ENCODE results near the gene C17orf50. TPM values are rescaled to one million over a fixed set of nuclear protein-coding genes. Genes with fewer than 3 reads are reported as not detected.

The C17orf50 gene
- total RNA-seq, 2 donors from 2014 or later = not detected

DNA sequence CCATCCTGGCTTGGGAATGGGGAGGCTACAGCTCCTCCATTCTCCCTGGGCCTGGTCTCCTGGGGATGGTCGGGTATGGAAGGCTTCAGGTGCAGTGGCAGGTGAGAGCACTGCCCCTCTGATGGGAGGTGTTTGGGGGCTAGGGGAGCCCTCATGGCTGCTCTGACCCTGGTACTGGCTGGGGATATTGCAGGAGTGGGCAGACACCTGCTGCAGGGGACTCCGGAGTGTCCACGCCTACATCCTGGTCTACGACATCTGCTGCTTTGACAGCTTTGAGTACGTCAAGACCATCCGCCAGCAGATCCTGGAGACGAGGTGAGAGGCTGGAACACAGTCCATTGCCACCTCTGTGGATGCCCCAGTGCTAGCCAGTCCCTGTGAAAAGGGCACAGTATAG lies 20.5 kb upstream of the C17orf50 start:
- no peak overlapping the region for H3K4me3 Mint-ChIP-seq
- H3K36me3 Mint-ChIP-seq (ENCODE audit: insufficient read depth in 2 of 2) = no peaks in the 10 kb centered on the region
- peaks cover 38% of the 10 kb centered on the region for H3K27me3 Mint-ChIP-seq (ENCODE audit: low read depth)

DNA sequence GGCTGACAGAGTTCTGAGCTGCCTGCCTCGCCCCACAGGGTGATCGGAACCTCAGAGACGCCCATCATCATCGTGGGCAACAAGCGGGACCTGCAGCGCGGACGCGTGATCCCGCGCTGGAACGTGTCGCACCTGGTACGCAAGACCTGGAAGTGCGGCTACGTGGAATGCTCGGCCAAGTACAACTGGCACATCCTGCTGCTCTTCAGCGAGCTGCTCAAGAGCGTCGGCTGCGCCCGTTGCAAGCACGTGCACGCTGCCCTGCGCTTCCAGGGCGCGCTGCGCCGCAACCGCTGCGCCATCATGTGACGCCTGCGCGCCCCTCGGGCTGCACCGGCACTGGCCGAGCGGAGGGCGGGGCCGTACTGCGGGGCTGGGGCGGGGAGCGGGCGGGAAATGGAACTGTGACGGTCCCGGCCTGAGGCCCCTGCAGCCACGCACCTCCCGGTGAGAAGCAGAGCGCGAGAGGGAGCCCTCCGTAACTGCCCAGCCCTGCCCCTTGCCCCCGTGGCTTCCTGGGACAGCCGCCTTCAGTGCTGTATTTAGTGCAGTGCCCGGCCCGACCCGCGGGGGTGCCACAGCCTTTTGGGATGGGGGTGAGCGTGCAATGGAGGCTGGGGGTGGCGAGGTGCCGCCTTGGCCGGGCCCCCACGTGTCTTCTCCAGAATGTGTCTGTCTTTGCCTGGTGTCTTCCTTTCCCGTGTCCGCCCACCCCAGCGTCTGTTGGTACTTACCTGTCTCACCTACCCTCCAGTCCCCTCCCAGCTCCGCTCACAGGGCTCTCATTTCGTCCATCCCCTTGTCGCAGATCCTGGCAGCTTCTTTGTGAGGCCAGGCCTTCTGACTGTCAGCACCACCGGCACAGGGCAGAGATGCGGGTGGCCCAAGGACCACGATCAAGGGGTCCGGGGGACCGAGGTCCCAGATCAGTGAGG lies 19.4 kb upstream of the C17orf50 start:
- Mint-ChIP-seq H3K27me3 (ENCODE audit: low read depth) (peaks cover 38% of the 10 kb centered on the region), H3K4me1 (ENCODE audit: low read depth) (no peaks in the 10 kb centered on the region), H3K27ac (no peak overlapping the region), H3K9me3 (no peaks in the 10 kb centered on the region), H3K4me3 (peak overlapping the region; percentile 62 to 75), H3K36me3 (ENCODE audit: insufficient read depth in 2 of 2) (no peaks in the 10 kb centered on the region)
- DNase-seq = peak in 1 of 2 donors; percentile 37
- peak; percentile 69 to 72 for ATAC-seq (replicated peaks in 1 of 2)

More for the DNA sequence above, 20.5 kb upstream of the C17orf50 start:
- Mint-ChIP-seq H3K4me1 (ENCODE audit: low read depth) (no peaks in the 10 kb centered on the region), H3K27ac (no peak overlapping the region), H3K9me3 (no peaks in the 10 kb centered on the region)
- DNase-seq (no peak), ATAC-seq (replicated peaks in 1 of 2) (no peak)

DNA sequence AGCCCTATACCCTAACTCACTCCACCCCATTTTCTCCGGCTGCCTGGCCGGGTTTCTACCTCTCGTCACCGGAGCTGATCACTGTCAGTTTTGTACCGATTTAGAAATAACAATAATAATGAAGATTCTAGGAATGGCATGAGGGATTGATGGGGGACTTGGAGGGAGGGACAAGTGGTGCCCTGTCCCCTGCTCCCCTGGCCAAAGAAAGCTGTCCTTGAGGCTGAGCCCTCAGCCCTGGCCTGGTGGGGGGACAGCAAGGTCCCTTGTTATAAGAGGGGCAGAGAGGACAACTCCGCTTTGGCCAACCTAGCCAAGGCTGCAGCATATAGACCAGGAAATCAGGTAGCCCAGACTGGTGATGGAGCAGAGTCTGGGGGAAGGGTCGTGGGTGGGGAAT lies 18.2 kb upstream of the C17orf50 start:
- ATAC-seq (replicated peaks in 1 of 2) (no peak), DNase-seq (no peak)
- H3K36me3 Mint-ChIP-seq (ENCODE audit: insufficient read depth in 2 of 2) = no peaks in the 10 kb centered on the region
- peak overlapping the region; percentile 6 to 16 for H3K4me3 Mint-ChIP-seq
- H3K9me3 Mint-ChIP-seq = no peaks in the 10 kb centered on the region
- H3K27ac Mint-ChIP-seq = no peak overlapping the region
- no peaks in the 10 kb centered on the region for H3K4me1 Mint-ChIP-seq (ENCODE audit: low read depth)
- peaks cover 38% of the 10 kb centered on the region for H3K27me3 Mint-ChIP-seq (ENCODE audit: low read depth)

DNA sequence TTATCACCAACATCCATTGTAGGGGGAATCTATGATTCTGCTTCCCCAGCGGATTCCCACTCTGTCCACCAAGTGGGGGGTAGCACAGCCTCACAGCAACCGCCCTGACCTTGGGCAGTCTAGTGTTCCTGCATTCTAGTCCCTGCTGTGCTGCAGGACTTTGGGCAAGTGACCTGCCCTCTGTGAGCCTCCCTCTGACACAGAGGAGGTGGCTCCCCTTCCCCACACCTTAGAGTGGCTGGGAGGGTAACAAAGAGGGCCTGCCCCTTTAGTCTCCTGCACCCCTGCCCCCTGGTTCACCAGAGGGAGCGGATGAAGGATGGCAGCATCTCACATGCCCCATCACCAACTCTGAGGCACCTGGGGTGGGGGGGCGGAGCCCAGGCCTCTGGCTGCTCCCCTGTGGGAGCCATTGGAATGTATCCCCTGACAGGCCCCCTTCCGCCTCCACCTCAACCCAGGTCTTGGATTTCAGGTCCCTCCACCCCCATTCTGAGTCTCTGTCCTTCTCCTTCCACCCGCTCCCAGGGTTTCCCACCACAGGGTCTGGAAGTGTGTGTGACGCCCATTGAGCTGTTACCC lies 17.7 kb upstream of the C17orf50 start:
- Mint-ChIP-seq H3K4me3 (no peak overlapping the region), H3K27ac (no peak overlapping the region), H3K9me3 (no peaks in the 10 kb centered on the region), H3K4me1 (ENCODE audit: low read depth) (no peaks in the 10 kb centered on the region), H3K36me3 (ENCODE audit: insufficient read depth in 2 of 2) (no peaks in the 10 kb centered on the region), H3K27me3 (ENCODE audit: low read depth) (peaks cover 38% of the 10 kb centered on the region)
- no peak for DNase-seq
- no peak for ATAC-seq (replicated peaks in 1 of 2)

DNA sequence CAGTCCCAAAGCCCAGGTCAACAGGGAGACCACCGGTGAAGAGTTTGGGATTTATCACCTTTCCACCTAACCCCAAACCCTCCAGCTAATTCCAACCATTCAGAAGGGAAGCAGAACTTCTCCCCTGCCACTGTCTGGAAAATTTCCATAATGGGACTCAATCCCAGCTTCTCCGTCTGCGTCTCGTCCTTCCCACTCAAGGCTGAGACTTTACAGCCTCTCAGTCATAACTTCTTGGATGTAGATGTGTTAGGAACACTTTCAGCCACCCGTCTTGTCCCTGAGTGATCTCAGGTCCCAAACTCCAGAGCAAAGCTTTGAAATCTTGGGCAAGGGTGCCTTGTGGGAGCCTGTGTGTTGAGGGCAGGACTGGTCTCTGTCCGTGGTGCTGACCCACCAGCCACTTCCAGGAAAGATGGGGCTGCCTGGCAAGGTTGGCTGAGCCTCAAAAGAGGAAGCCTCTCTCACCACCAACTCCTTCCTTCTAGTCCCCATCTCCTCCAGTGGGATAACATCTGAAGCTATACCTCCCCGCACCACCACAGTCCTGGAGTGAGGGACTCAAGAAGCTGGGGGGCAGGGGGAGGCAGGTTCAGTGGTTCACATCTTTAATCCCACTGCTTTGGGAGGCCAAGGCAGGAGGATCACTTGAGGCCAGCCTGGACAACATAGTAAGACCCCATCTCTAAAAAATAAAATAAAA lies 16.9 kb upstream of the C17orf50 start:
- Mint-ChIP-seq H3K9me3 (no peaks in the 10 kb centered on the region), H3K27me3 (ENCODE audit: low read depth) (peaks cover 40% of the 10 kb centered on the region), H3K27ac (no peak overlapping the region), H3K4me3 (no peak overlapping the region), H3K4me1 (ENCODE audit: low read depth) (peaks cover 7% of the 10 kb centered on the region), H3K36me3 (ENCODE audit: insufficient read depth in 2 of 2) (no peaks in the 10 kb centered on the region)
- ATAC-seq (replicated peaks in 1 of 2) (no peak), DNase-seq (no peak)

DNA sequence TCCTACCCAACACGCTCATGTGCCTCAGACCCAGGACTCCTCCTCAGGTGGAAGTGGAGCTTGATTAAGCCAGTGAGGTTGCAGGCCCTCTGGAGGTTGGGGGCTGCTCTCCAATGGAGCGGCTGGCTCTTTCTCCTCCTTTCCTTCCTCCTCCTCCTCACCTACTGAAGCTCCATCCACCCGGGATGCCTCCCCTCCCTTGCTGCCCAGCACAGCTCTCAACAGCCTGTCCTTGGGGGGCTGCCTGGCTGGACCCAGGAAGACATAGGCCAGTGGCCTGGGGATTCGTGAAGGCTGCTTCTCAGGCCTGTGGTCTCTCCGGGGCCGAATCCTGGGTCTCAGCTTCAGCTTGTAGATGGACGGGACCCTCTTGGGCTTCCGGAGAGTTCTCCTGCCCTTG lies 15.9 kb upstream of the C17orf50 start:
- ATAC-seq (replicated peaks in 1 of 2) (no peak), DNase-seq (no peak)
- Mint-ChIP-seq H3K36me3 (ENCODE audit: insufficient read depth in 2 of 2) (no peaks in the 10 kb centered on the region), H3K4me3 (no peak overlapping the region), H3K27me3 (ENCODE audit: low read depth) (peaks cover 46% of the 10 kb centered on the region), H3K27ac (no peak overlapping the region), H3K9me3 (no peaks in the 10 kb centered on the region), H3K4me1 (ENCODE audit: low read depth) (peaks cover 16% of the 10 kb centered on the region)

DNA sequence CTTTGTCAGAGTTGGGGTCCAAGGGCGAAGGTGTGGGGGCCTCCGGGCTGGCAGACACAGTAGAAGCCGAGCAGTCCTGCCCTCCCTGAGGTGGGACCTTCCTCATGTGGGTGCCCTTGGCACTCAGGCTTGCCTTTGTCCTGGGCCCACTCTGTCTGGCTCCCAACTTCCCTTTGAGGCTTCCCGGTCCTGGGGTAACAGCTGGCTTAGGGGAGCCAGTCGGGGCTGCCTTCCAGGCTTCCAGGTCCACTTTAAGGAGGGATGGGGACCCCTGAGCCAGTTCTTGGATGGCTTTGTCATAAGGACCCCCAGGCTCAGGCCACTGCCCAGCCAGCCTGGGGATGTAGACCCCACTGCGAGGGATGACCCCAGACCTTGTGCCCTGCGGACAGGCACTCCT lies 15.4 kb upstream of the C17orf50 start:
- Mint-ChIP-seq H3K4me3 (no peak overlapping the region), H3K27ac (no peak overlapping the region), H3K36me3 (ENCODE audit: insufficient read depth in 2 of 2) (no peaks in the 10 kb centered on the region), H3K4me1 (ENCODE audit: low read depth) (peaks cover 20% of the 10 kb centered on the region), H3K9me3 (no peaks in the 10 kb centered on the region), H3K27me3 (ENCODE audit: low read depth) (peaks cover 46% of the 10 kb centered on the region)
- DNase-seq = no peak
- no peak for ATAC-seq (replicated peaks in 1 of 2)

DNA sequence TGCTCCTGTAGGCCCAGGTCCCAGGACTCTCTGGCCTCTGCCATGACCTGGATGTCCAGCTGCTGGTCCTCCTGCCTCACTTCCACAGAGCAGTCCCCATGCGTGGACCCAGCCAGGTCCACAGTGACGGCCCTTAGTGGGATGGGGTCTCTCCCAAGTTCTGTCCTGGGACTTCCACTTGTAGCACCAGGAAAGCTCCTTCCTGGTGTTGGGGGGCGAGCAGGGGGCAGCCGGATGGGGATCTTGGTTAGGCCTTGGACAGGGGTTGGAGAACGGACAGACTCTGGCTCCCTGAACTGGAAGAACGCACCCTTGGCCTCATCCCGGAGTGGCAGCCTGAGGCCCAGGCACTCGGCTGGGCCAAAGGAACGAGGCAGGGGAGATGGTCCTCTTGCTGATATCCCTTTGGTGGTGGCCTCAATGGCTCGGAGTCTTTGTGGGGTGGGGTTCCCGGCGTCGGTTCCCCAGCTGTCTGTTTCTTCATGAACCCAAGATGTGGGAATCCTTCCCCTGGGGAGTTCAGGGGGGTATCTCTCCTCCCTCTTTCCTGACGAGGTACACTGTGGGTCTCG lies 14.9 kb upstream of the C17orf50 start:
- H3K4me3 Mint-ChIP-seq = no peak overlapping the region
- ATAC-seq (replicated peaks in 1 of 2) (no peak), DNase-seq (no peak)
- H3K4me1 Mint-ChIP-seq (ENCODE audit: low read depth) = peaks cover 26% of the 10 kb centered on the region
- no peaks in the 10 kb centered on the region for H3K36me3 Mint-ChIP-seq (ENCODE audit: insufficient read depth in 2 of 2)
- peaks cover 46% of the 10 kb centered on the region for H3K27me3 Mint-ChIP-seq (ENCODE audit: low read depth)
- H3K9me3 Mint-ChIP-seq = no peaks in the 10 kb centered on the region
- H3K27ac Mint-ChIP-seq = no peak overlapping the region

DNA sequence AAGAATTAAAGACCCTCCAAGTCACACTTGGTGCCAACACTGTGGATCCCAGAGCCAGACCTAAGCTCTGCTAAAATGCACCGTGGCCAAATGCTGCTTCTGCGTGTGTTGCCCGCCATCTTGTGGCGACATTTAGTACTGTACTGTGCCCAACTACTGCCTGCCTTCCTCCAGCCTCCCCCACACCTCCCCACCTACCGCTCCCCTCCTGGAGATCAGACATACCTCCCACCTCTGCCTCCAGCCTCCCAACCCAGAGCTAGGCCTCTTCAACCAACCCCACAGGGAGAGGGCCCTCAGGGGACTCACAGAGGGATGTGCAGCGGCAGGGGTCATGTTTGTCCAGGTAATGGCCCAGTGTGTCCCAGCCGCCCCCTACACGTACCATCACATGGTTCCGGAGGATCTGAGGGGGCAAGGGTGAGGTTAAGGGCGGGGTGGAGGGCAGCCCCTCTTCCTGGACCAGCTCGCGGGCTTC lies 13.1 kb upstream of the C17orf50 start:
- Mint-ChIP-seq H3K4me1 (ENCODE audit: low read depth) (peaks cover 26% of the 10 kb centered on the region), H3K27ac (no peak overlapping the region), H3K36me3 (ENCODE audit: insufficient read depth in 2 of 2) (no peaks in the 10 kb centered on the region), H3K9me3 (no peaks in the 10 kb centered on the region), H3K4me3 (no peak overlapping the region), H3K27me3 (ENCODE audit: low read depth) (peaks cover 39% of the 10 kb centered on the region)
- peak; percentile 84 to 89 for ATAC-seq (replicated peaks in 1 of 2)
- peak; percentile 79 to 82 for DNase-seq

DNA sequence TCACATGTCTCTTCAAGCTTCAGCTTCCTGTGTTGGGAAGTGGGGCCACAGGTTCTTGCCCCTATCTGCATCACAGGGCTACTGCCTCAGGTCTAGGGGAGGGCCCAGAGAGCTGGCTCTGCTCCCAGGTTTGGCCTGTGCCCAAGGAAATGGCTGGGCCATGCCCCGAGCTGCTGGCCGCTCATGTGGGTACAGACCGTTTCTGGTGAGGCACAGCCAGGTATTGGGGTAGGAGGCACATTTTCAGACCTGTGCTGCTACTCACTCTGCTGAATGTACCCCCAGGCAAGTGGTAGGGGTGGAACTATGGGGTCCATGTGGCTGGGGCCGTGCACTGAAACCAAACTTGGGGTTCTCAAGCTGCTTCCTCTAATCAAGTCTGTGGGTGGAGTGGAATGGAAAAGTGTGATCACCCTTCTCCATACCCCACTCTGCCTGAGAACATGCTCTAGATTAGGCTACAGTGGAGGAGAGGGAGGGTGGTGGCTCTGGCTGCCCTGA lies 12.3 kb upstream of the C17orf50 start:
- Mint-ChIP-seq H3K4me3 (no peak overlapping the region), H3K27me3 (ENCODE audit: low read depth) (peaks cover 37% of the 10 kb centered on the region), H3K27ac (no peak overlapping the region), H3K4me1 (ENCODE audit: low read depth) (peaks cover 26% of the 10 kb centered on the region), H3K9me3 (no peaks in the 10 kb centered on the region), H3K36me3 (ENCODE audit: insufficient read depth in 2 of 2) (no peaks in the 10 kb centered on the region)
- ATAC-seq (replicated peaks in 1 of 2) = peak in 1 of 2 donors; percentile 9
- DNase-seq = no peak

DNA sequence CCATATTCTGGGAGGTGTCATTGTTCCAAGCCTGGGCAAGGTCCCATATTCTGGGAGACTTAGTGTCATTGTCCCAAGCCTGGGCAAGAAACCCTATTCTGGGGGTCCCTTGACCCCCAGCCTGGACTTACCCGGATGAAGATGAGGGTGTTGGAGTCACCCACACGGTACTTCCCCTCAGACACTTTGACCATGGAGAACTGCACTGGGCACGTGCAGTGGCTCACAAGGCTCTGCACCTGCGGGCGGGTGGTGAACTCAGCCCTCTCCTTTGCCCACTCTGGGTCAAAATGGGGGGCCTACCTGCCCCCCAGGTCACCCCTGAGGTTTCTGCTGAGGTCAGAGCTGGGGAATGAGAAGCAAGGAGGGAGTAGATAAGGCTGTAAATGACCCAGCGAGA lies 11.7 kb upstream of the C17orf50 start:
- Mint-ChIP-seq H3K27ac (no peak overlapping the region), H3K36me3 (ENCODE audit: insufficient read depth in 2 of 2) (no peaks in the 10 kb centered on the region), H3K27me3 (ENCODE audit: low read depth) (peaks cover 31% of the 10 kb centered on the region), H3K9me3 (no peaks in the 10 kb centered on the region), H3K4me3 (no peak overlapping the region), H3K4me1 (ENCODE audit: low read depth) (peaks cover 26% of the 10 kb centered on the region)
- DNase-seq = no peak
- no peak for ATAC-seq (replicated peaks in 1 of 2)

DNA sequence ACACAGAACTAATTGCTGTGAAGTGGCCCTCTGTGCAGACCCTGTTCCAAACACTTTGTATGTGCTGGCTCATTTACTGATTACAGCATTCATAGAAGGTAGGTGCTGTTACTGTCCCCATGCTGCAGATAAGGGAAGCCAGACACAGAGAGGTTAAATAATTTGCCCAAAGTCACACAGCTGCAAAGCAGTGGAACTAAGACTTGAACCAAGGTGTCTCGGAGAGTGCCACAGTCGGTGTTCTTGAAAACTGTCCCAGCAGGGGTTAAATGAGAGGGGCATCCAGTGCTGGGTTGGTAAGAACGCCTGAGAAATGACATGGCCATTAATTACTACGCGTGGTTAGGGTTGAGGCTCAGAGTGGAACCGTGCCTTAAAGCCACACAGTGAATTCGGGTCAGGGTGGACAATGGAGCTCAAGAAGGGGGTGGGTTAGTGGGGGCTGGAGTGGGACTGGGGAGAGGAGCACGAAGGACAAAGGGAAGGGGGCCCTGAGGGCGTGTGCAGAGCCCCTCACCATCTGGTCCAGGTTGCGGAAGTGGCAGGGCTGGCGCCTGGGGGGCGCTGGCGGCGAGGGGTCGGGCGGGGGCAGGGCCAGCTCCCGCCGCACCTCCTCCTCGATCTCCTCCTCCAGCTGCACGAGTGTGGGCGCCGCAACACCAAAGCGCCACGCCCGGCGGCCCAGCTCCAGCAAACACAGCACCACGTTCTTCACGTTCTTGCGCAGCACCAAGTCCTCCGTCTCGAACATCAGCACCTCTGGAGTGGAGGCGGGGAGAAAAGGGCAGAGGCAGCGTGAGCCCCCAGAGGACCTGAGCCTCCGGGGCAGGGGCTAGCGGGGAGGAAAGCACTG lies 10.9 kb upstream of the C17orf50 start:
- Mint-ChIP-seq H3K9me3 (no peaks in the 10 kb centered on the region), H3K27ac (no peak overlapping the region), H3K4me3 (peak overlapping the region; percentile 47 to 68), H3K4me1 (ENCODE audit: low read depth) (peaks cover 26% of the 10 kb centered on the region), H3K36me3 (ENCODE audit: insufficient read depth in 2 of 2) (no peaks in the 10 kb centered on the region), H3K27me3 (ENCODE audit: low read depth) (peaks cover 31% of the 10 kb centered on the region)
- DNase-seq = no peak
- ATAC-seq (replicated peaks in 1 of 2) = peak in 1 of 2 donors; percentile 6

Measured in activated T-cell treated with anti-CD3 and anti-CD28 coated beads, Interleukin-2, amount 50 U/mL, for 72 hours (primary cell).